ENCODE results near the gene ACTL10.
"Not testable (repeated sequence)": the region's sequence is repeated elsewhere in the genome, so short reads cannot be mapped to it uniquely, and the experiment has no call there.

The ACTL10 gene

GRCh38 chr20:33693741-33694638 is 27.2 kb downstream of the ACTL10 start:
- no peak for FAIRE-seq
- no peak for DNase-seq (ENCODE audit: low spot score)

GRCh38 chr20:33694639-33695012 is 27.9 kb downstream of the ACTL10 start:
- FAIRE-seq (no peak), DNase-seq (ENCODE audit: low spot score) (no peak)

GRCh38 chr20:33696448-33696847 is 29.7 kb downstream of the ACTL10 start:
- FAIRE-seq, result no peak
- DNase-seq (ENCODE audit: low spot score), result no peak

DNA sequence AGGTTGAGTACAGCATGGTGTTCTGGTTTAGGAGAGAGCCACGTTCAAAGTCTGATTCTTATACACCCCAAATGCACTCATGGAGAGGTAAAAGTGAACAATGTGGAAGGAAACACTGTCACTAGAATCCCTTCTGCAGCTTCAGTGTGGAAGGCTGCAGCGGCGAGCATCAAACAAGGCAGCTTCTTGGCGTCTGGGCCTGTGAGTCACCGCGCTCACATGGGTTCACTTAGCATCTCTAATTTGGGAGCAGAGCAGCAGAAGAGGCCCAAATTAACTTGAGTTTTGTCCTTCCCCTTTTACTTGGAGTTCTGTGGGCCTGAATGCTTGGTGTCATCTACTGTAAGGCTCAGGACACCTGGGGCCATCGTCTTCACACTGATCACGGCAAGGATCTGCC is 30.4 kb downstream of the ACTL10 start:
- DNase-seq (ENCODE audit: low spot score) (no peak), FAIRE-seq (no peak)

GRCh38 chr20:33698966-33699365 is 32.2 kb downstream of the ACTL10 start:
- FAIRE-seq; DNase-seq (ENCODE audit: low spot score): not testable (repeated sequence)

GRCh38 chr20:33700696-33701441 is 34.1 kb downstream of the ACTL10 start:
- FAIRE-seq; DNase-seq (ENCODE audit: low spot score): not testable (repeated sequence)

- no peak for FAIRE-seq
- no peak for DNase-seq (ENCODE audit: low spot score)
These were observed 35.1 kb downstream of the ACTL10 start for GRCh38 chr20:33701629-33702450.

- no peak for FAIRE-seq
- DNase-seq (ENCODE audit: low spot score), result no peak
These were observed 36.1 kb downstream of the ACTL10 start for GRCh38 chr20:33702861-33703260.

DNA sequence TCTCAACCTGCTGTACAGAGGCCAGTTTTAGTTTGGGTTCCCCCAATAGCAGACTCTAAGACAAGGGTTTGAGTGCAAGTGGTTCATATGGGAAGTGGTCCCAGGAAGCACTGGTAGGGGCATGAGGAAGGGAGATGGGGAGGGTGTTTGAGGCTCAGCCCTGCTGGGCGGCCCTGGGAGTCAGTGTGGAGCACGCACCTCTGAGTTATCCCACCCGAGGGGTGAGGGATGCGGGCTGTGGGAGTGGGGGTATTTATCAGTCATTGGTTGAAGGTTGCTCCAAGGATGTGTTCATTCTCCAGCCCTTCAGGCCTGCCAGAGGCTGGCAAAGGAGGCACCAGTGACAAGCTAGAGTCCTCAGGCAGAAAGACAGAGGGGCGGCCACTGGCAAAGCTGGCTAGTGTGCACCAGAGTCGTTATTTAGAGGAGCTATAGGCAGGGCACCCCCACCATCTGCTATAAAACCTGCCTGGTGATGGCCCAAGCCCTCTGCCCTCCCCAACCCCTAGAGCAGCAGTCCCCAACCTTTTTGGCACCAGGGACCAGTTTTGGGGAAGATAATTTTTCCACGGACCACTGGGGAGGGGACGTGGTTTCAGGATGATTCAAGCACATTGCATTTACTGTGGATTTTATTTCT is 36.9 kb downstream of the ACTL10 start:
- DNase-seq (ENCODE audit: low spot score), result no peak
- FAIRE-seq, result no peak

DNA sequence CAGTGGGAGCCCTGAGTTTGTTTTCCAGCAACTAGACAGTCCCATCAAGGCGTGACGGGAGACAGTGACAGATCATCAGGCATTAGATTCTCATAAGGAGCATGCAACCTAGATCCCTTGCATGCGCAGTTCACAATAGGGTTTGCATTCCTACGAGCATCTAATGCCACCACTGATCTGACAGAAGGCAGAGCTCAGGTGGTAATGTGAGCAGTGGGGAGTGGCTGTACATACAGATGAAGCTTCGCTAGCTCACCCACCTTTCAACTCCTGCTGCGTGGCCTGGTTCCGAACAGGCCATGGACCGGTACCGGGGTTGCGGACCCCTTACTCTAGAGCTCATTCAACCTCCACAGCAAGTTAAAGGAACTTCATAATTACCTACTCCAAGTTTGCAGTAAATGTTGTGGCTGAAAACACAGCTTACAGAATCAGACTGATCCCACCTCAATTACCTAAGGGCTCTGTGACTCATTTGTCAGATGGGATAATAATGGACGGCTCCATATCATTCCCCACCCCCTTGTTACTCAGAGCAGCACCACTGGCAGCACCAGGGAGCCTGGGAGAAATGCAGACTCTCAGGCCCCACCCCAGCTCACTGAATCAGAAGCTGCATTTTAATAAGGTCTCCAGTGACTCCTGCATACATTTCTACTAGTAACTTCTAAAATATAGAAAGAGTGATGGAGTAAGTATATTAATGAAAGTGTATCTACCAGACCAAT is 37.6 kb downstream of the ACTL10 start:
- DNase-seq (ENCODE audit: low spot score) (no peak), FAIRE-seq (no peak)

DNA sequence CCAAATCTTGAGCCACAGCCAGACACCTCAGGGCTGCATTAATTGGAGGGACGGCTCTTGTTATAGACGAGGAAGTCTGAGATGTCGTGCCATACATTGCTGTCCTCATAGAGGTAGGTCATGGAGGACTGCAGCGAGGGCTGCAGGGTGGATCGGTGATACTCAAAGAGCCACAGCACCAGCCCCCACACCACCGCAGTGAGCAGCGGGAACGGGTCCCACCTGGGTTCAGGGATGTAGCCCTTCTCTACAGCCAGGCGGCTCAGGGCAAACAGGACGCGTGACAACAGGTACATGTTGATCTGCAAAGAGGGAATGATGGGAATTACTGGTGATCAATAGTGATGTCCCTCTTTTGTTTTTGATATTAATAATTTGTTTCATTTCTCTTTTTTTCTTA is 40.9 kb downstream of the ACTL10 start:
- FAIRE-seq, result no peak

DNA sequence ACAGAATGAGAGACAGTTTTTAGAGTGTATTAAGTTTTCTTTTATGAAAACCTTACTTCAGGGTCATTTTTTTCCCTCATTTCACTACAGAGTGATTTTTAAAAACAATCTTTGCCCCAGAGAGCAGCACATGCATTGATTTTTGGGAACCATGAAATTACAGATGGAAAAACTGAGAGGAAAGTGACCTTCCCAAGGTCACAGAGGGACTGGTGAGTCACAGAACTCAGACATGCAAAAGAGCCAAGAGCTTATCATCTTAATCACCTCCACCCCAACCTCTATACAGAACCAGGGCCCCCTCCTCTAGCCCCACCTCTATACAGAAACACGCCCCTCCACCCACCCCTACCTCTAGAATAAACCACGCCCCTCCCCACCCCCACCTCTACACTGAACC is 42.7 kb downstream of the ACTL10 start:
- no peak for FAIRE-seq
- no peak for DNase-seq (ENCODE audit: low spot score)

More for the DNA sequence above, 40.9 kb downstream of the ACTL10 start:
- no peak for DNase-seq (ENCODE audit: low spot score)

DNA sequence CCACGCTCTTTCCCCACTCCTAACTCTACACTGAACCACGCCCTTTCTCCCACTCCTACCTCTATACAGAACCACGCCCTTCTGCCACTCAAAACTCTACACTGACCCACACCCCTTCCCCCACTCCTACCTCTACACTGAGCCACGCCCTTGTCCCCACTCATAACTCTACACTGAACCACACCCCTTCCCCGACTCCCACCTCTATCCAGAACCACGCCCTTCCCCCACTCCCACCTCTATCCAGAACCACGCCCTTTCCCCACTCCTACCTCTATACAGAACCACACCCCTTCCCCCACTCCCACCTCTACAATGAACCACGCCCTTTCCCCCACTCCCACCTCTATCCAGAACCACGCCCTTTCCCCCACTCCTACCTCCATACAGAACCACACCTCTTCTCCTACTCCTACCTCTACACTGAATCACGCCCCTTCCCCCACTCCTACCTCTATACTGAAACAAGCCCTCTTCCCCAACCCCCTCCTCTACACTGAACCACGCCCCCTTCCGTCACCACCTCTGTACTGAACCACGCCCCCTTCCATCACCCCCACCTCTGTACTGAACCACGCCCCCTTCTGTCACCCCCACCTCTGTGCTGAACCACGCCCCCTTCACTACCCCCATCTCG is 43.3 kb downstream of the ACTL10 start:
- no peak for FAIRE-seq
- DNase-seq (ENCODE audit: low spot score), result no peak

- no peak for FAIRE-seq
- no peak for DNase-seq (ENCODE audit: low spot score)
These were observed 44.1 kb downstream of the ACTL10 start for GRCh38 chr20:33710681-33711445.

DNA sequence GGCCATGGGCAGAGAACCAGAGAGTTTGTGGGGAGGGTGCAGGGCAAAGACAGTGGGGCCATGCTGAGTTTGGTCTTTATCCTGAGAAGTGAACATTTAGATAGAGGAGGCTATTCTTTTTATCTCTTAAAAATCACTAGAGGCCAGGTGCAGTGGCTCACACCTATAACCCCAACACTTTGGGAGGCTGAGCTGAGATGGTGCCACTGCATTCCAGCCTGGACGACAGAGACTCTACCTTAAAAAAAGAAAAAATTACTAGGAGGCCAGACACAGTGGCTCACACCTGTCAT is 44.6 kb downstream of the ACTL10 start:
- no peak for FAIRE-seq

GRCh38 chr20:33713865-33714367 is 47.2 kb downstream of the ACTL10 start:
- no peak for FAIRE-seq
- DNase-seq (ENCODE audit: low spot score), result no peak

More for the DNA sequence above, 44.6 kb downstream of the ACTL10 start:
- DNase-seq (ENCODE audit: low spot score), result no peak

- no peak for FAIRE-seq
- DNase-seq (ENCODE audit: low spot score), result no peak
These were observed 49.8 kb downstream of the ACTL10 start for GRCh38 chr20:33716498-33716897.

Measured in RCC 7860 (cell line).